Peyer's patch (tissue), 4 donors: ENCODE data around the gene FAM131C.

Experiments used
- CTCF ChIP-seq, 6 experiments: fragments of 450-650 bp in 4 of 6; fragments of 200-600 bp in 2 of 6; sonication (generic) in 1 of 6; IDR thresholded peaks; one replicate each; pipeline ENCODE4 v1.5.1; 2017 to 2019; ENCODE audit warnings: antibody characterized with exemption in 6 of 6, mild to moderate bottlenecking in 3 of 6, moderate library complexity in 1 of 6
- POLR2A ChIP-seq, 2 donors: fragments of 450-650 bp; IDR thresholded peaks; one replicate each; pipeline ENCODE4 v1.5.1; 2017; ENCODE audit warnings: antibody characterized with exemption in 2 of 2, mild to moderate bottlenecking in 2 of 2, moderate library complexity in 2 of 2

GRCh38 chr1:16077406-16078245 lies 4.2 kb upstream of the FAM131C start:
- TF ChIP-seq CTCF (IDR thresholded peaks at IDR 0.05) (no peak), POLR2A (IDR thresholded peaks at IDR 0.05) (no peak)
